Right atrium auricular region (tissue), 2 donors: ENCODE measurements around the gene PRELID1. TPM values are rescaled to one million over a fixed set of nuclear protein-coding genes. Genes with fewer than 3 reads are reported as not detected.

ENCODE experiments used
- DNase-seq: peaks from one replicate; pipeline ENCODE4 v3.0.0-alpha.2; 2019; ENCODE audit warnings: low spot score
- H3K27ac ChIP-seq, 2 donors: fragments of 200-600 bp; sonication (generic); 1 replicate in 1 of 2; 2 replicates in 1 of 2; pipeline ENCODE4 v1.5.1; 2016 to 2019
- H3K27me3 ChIP-seq, 2 donors: fragments of 200-600 bp; sonication (generic); one replicate each; pipeline versions ENCODE4 v1.5.1 to v1.6.0; 2017 to 2019
- H3K36me3 ChIP-seq: fragments of 200-600 bp; sonication (generic); one replicate; pipeline ENCODE4 v1.5.1; 2016
- H3K4me1 ChIP-seq, 2 donors: fragments of 200-600 bp; sonication (generic); one replicate each; pipeline versions ENCODE4 v1.5.1 to v1.6.0; 2017 to 2019
- H3K4me3 ChIP-seq, 2 donors: fragments of 200-600 bp; sonication (generic); 1 replicate in 1 of 2; 2 replicates in 1 of 2; pipeline ENCODE4 v1.5.1; 2017 to 2019; ENCODE audit warnings: mild to moderate bottlenecking in 1 of 2, moderate library complexity in 1 of 2
- H3K9me3 ChIP-seq, 2 donors: fragments of 200-600 bp; sonication (generic); one replicate each; pipeline ENCODE4 v1.5.1; 2019
- total RNA-seq, 2 donors: library from RNA; depleted of rRNA; stranded (reverse); fragments of >200 nt; gene quantifications; one replicate each; pipeline ENCODE4 v1.1.0, GENCODE V29; 2016
- TF ChIP-seq, protein P1 (sequence below), 2 donors: fragments of 200-600 bp; sonication (generic); IDR thresholded peaks; one replicate each; pipeline ENCODE4 v1.5.1; 2019; ENCODE audit warnings: antibody characterized with exemption in 2 of 2

Gene PRELID1
- total RNA-seq, 2 donors from 2014 or later, result 26.7 to 44.3 TPM

GRCh38 chr5:177354256-177354655 is 50.7 kb downstream of the PRELID1 start:
- H3K4me3 ChIP-seq, result no peak overlapping the region
- TF ChIP-seq, protein P1, sequence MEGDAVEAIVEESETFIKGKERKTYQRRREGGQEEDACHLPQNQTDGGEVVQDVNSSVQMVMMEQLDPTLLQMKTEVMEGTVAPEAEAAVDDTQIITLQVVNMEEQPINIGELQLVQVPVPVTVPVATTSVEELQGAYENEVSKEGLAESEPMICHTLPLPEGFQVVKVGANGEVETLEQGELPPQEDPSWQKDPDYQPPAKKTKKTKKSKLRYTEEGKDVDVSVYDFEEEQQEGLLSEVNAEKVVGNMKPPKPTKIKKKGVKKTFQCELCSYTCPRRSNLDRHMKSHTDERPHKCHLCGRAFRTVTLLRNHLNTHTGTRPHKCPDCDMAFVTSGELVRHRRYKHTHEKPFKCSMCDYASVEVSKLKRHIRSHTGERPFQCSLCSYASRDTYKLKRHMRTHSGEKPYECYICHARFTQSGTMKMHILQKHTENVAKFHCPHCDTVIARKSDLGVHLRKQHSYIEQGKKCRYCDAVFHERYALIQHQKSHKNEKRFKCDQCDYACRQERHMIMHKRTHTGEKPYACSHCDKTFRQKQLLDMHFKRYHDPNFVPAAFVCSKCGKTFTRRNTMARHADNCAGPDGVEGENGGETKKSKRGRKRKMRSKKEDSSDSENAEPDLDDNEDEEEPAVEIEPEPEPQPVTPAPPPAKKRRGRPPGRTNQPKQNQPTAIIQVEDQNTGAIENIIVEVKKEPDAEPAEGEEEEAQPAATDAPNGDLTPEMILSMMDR (IDR thresholded peaks at IDR 0.05), result no peak
- no peaks in the 10 kb centered on the region for H3K9me3 ChIP-seq
- no peak for DNase-seq
- H3K27me3 ChIP-seq, result no peaks in the 10 kb centered on the region
- H3K4me1 ChIP-seq, result peaks cover 0 to 24% of the 10 kb centered on the region in 2 donors
- no peaks in the 10 kb centered on the region for H3K36me3 ChIP-seq
- no peak overlapping the region for H3K27ac ChIP-seq

GRCh38 chr5:177354711-177355110 is 51.1 kb downstream of the PRELID1 start:
- Histone ChIP-seq H3K27ac (no peak overlapping the region), H3K9me3 (no peaks in the 10 kb centered on the region), H3K4me3 (no peak overlapping the region), H3K36me3 (no peaks in the 10 kb centered on the region), H3K4me1 (peaks cover 0 to 20% of the 10 kb centered on the region in 2 donors), H3K27me3 (no peaks in the 10 kb centered on the region)
- TF ChIP-seq, protein P1 (IDR thresholded peaks at IDR 0.05), result no peak
- no peak for DNase-seq

- H3K4me3 ChIP-seq, result no peak overlapping the region
- H3K9me3 ChIP-seq, result no peaks in the 10 kb centered on the region
- H3K36me3 ChIP-seq, result no peaks in the 10 kb centered on the region
- no peak for DNase-seq
- TF ChIP-seq, protein P1 (IDR thresholded peaks at IDR 0.05), result no peak
- no peak overlapping the region for H3K27ac ChIP-seq
- no peaks in the 10 kb centered on the region for H3K27me3 ChIP-seq
- H3K4me1 ChIP-seq, result peaks cover 0 to 14% of the 10 kb centered on the region in 2 donors
Observed at GRCh38 chr5:177355162-177355867, 51.7 kb downstream of the PRELID1 start.

DNA sequence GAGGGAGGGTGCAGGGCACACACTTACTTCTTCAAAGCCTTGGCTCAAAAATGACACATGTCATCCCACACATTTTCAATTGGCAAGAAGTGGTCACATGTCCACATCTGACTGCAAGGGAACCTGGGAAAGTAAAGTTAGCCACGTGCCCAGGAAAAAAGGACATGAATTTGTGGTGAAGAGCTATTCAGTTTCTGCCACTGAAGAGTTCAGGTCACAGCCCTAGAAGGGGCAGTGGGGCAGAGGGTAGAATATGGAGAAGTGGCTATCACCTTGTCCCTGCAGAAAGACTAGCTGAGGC is 52.2 kb downstream of the PRELID1 start:
- TF ChIP-seq, protein P1 (IDR thresholded peaks at IDR 0.05), result no peak
- Histone ChIP-seq H3K4me1 (peaks cover 0 to 9% of the 10 kb centered on the region in 2 donors), H3K9me3 (no peaks in the 10 kb centered on the region), H3K4me3 (no peak overlapping the region), H3K27ac (no peak overlapping the region), H3K27me3 (no peaks in the 10 kb centered on the region), H3K36me3 (no peaks in the 10 kb centered on the region)
- no peak for DNase-seq

Other genes starting within 250 kb of the PRELID1 start
- gene FGFR4, start 216.9 kb upstream of the PRELID1 start, total RNA-seq, result 1 to 10 TPM in 1 of 2 donors, under 1 TPM in 1; 0.48 to 1.5 TPM
- gene NSD1, start 170.0 kb upstream of the PRELID1 start, total RNA-seq, result 10 to 100 TPM; 25.4 to 26.7 TPM
- gene RAB24, start 80 bp upstream of the PRELID1 start, total RNA-seq, result 10 to 100 TPM; 14.8 to 14.9 TPM
- 1 to 10 TPM; 1.6 to 1.8 TPM for gene MXD3, start 8.1 kb downstream of the PRELID1 start, total RNA-seq
- 100 to 1,000 TPM; 128 to 134 TPM for gene LMAN2, start 47.9 kb downstream of the PRELID1 start, total RNA-seq
- 1 to 10 TPM; 3.1 to 6.8 TPM for gene RGS14, start 54.1 kb downstream of the PRELID1 start, total RNA-seq
- not detected for gene SLC34A1, start 80.6 kb downstream of the PRELID1 start, total RNA-seq
- gene PFN3, start 96.9 kb downstream of the PRELID1 start, total RNA-seq, result not detected
- under 1 TPM in 1 of 2 donors, not detected in 1; 0.43 TPM for gene F12, start 105.8 kb downstream of the PRELID1 start, total RNA-seq
- 10 to 100 TPM in 1 of 2 donors, 1 to 10 TPM in 1; 9.9 to 14.1 TPM for gene GRK6, start 122.9 kb downstream of the PRELID1 start, total RNA-seq
- gene PRR7, start 143.0 kb downstream of the PRELID1 start, total RNA-seq, result 1 to 10 TPM in 1 of 2 donors, under 1 TPM in 1; 0.90 to 1.1 TPM
- 10 to 100 TPM; 25.0 to 47.2 TPM for gene DBN1, start 169.8 kb downstream of the PRELID1 start, total RNA-seq
- gene PDLIM7, start 193.8 kb downstream of the PRELID1 start, total RNA-seq, result 10 to 100 TPM; 45.8 to 56.0 TPM
- gene DOK3, start 206.0 kb downstream of the PRELID1 start, total RNA-seq, result 1 to 10 TPM; 1.6 to 2.6 TPM
- gene DDX41, start 213.2 kb downstream of the PRELID1 start, total RNA-seq, result 10 to 100 TPM; 40.9 to 45.5 TPM